Activated CD4-positive, alpha-beta T cell treated with anti-CD3 and anti-CD28 coated beads for 4 hours (primary cell): ENCODE results near the gene C1orf87.

Source experiments
- DNase-seq, 2 donors: peaks; one replicate each; pipeline ENCODE4 v3.0.0-alpha.2; 2020

C1orf87 gene

DNA sequence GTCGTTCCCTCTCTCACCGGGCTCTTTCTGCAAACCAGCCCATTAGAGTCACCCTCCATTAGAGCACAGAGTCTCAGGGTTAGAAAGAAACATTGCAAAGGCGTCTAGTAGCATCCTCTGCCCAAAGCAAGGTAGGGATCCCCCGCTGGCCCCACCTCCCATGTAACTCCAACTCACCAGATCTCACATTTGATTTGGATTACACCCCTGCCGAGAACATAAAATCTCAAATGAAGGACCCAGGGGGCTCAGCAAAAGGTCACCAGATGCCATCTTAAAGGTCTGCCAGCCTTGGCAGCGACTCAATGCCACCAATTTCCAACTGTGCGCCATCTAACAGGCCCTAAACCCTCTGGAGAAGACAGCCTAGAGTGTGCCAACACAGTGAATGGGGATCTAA is 14.1 kb downstream of the C1orf87 start:
- no peak for DNase-seq

DNA sequence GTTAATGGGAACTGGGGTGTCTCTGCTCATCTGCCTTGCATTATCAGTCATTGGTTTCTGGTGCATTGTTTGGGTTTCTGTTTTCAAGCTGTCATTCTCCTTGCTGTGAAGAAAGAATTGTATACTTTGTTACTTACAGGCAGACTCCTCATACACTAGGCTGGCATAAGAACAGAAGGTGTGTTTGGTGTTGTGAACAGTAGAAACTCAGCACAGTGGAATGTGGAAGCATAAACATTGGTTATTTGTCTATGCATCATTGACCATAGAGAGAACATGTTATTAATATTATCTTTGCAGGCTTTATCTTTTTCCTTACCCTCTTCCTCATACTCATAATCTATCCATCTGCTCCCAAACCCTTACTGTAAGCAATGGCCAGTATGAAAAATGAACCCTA is 18.2 kb downstream of the C1orf87 start:
- DNase-seq: no peak

DNA sequence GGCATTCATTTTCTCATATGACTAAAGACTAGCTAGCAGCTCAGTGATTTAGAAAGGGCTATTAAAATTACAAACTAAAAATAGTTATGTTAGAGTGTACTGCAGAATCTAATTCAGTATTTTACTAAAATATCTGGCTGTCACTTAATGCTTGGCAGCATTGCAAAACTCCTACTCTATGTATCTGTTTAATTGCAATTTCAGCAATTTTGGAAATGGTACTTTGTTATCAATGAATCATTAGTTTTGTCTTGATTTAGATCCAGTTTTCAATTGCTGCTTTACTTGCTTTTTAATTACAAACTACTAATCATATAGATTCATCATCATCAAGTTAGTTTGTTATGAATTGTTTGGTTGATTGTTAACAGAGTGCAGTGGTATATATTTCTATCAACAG is 19.2 kb downstream of the C1orf87 start:
- DNase-seq: no peak

DNA sequence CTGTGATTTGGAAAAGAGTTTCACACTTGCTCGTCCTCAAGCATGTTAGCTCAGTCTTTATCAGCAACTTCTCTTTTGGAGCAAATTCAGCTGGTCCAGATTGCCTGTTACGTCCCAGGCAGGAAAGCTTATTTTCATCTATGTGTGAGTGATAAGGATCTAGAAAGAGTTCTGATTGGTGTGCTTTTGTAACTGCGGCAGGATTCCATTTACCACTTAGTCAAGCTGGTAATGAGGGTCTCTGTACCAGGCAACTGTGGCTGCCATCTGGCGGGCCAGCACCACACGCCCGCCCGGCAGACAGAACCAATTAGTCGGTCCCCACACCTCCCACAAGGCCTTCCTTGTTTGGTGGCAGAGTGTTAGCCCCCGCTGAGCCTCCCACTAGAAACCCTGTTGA is 21.0 kb downstream of the C1orf87 start:
- no peak for DNase-seq

DNA sequence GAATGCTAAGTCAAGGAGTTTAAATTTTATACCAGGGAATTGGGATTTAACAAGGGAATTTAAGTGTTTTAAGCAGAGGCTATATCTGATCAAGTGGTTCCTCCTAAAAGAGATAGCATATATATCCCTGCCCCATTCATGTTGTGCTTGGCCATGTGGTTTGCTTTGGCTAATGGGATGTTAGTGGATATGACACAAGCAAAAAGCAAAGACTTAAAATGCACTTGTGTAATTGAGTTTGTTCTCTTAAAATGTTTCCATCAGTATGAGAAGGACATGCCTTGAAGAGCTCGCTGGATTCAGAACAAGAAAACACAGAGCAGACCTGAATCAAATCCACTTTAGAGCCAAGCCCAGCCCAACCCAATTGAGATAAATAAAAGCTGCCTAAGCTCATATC is 22.4 kb downstream of the C1orf87 start:
- no peak for DNase-seq

DNA sequence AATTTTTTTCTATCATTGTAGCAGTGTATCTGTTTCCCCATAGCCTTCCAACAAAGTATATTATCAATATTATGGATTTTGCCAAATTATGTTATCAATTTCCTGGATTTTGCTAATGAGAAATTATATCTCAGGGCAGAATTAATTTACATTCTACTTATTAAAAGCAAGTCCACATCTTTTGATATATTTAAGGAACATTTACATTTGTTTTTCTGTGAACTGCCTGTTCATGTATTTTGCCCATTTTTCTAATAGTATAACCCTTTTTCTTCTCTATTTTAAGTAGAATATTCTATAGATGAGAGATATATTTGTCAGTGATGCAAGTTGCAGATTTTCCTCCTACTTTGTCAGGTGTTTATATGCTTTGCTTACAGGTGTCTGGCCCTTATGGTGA is 24.4 kb downstream of the C1orf87 start:
- no peak for DNase-seq

DNA sequence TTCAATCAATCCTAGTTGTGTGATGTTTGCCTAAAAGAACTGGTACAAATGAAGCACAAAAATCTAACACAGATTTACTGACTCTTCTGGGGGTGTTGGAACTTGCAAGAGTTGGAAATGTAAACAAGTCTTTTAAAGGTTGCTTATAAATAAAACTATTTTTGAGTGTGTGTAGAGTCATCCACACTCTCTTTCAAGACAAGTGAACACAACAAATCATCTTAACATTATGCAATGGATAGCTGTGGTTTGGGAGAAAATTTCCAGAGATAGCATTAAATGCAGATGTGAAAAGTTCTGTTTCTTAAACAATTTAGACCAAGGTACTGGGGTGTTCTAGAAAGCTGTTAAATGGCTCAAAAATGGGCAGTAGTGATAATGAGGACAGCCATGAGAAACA is 28.7 kb downstream of the C1orf87 start:
- DNase-seq: no peak

DNA sequence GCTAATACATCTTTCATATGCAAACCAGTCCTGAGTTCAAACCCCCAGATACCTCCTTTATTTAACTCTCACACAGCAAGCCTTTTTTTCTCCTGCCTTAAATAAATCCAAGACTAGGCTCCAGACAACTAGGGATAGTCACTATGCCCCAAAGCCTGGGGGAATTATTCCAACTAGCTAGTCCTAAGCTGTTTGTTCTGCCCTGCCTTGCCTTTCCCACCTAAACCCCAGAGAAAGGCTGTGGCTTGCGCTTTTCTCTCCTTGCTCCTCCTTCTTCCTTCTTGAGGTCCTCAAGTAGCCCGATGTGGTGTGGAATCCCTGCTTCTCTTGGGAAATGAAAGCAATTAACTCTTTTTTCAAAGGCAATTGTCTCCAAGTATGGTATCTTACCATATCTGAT is 31.8 kb downstream of the C1orf87 start:
- no peak for DNase-seq

DNA sequence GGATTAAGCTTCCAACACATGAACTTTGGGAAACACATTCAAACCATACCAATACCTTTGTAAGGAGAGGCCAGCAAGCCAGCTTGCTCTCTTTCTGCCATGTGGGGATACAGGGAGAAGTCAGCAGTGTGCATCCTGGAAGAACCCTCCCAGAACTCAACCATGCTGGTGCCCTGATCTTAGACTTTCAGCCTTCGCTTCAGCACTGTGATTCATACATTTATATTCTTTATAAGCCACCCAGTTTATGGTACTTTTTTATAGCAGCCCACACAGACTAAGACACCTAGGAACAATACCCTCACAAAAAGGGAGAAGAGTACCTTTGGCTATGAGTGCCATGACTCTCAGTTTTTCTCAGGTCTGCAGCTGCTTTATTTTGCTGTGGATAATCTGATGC is 35.9 kb downstream of the C1orf87 start:
- DNase-seq: no peak

DNA sequence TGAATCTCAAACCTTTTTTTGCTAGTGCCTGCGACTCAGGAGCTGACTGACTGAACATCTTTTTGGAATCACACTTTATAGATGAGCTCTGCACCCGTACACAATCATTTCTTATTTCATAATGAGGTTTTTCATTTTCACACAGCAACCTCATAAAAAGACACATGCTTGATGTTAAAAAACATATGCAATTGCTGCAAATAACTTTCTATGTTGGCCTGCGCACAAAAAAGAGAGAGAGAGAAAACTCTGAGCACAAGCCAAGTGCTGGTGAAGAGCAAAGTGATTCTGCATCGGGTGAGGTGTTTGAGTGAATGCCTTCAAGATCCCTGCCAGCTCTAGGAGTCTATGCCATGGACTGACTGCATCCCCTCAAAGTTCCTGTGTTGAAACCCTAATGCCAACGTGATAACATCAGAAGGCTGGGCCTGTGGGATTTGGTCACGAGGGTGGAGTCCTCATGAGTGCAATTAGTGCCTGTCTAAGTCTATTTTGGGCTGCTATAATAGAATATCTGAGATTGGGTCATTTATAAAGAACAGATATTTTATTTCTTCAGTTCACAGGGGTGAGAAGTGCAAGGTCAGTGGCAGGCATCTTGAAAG is 36.6 kb downstream of the C1orf87 start:
- no peak for DNase-seq

DNA sequence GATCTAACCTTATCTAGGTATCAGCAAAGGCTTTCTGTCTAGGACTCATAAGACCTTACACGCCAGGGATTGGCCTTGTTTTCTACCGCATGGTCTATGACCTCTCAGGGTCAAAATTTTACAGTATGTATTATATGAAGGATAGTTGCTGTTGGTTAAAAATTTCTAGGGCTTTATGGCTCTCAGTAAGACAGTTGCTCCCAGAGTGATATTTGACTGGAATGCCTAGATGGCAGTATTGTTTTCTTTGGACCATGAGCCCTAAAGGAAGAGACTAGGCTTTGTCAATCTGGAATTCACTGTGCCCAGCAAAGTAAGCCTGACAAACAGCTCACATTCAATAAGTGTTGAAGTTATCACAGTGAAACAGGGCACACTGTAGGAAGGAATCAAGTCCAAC is 37.6 kb downstream of the C1orf87 start:
- no peak for DNase-seq

DNA sequence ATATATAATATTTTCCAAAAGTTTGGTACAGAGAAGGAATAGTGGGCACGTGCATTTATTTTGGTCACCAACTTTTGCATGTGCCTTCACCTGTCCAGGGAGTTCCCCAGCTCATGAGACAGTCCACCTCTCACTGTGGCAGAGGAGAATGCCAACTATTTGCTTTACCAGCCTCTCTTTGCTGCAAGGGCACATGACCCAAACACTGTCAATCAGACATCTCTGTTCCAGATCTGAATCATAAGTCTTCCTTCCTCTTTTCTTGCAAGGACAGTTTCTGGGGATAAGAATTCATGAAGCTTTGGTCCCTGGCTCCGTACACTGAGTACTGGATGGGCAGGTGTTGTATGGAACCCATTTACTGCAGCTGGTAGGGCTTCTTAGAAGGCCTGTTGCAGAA is 38.6 kb downstream of the C1orf87 start:
- DNase-seq: no peak

DNA sequence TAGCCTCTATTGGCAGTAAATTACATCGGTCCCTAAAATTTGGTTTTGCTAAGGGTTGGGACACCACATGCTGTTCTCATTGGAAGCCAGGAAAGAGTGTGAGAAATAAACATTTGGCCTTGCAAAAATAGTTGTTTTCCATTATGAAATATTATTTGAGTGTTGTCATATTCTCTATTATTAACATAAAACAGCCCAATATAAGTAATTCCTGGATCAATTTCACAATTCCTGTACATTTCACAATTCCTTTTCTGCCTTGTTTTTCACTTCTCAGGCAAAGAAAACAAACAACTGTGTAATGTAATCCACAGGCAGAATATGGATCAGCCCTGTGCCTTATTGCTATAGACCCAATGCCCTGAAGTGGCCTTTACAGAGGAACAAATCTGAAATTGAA is 40.5 kb downstream of the C1orf87 start:
- DNase-seq: no peak

DNA sequence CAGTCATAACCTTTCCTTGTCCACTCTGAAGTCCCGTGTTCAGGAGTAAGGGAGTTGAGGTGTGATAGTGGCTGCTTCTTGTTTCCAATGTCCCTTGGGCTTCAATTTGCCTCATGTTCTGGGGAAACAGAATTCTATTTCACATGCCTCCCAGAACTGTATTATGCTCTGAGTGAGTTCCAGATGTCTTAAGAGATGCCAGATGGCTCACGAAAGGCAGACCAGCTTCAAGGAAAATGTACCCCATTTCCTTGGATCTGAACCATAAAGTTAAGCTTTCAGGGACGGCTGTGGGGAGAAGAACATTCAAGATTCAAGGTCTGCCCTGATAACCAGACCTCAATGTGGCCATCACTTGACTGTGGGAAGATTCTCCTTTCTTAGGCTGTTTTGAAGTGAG is 42.4 kb downstream of the C1orf87 start:
- no peak for DNase-seq

DNA sequence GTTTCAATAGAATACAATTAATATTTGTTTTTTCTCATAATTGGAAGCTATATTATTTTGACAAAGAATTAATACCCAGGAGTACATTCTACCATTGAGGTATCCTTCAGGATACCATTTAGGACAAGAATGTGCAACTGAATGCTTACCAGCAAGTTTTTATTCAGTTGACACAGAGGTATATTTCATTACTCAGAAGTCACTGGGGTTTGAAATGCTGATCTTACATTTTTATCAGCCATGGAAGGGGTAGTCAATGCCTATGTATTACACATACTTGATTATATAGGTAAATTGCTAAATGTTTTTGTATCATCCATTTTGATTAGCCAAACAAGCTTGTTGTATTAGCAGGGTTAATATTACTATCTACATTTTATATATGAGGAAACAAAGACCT is 48.0 kb downstream of the C1orf87 start:
- DNase-seq: no peak

DNA sequence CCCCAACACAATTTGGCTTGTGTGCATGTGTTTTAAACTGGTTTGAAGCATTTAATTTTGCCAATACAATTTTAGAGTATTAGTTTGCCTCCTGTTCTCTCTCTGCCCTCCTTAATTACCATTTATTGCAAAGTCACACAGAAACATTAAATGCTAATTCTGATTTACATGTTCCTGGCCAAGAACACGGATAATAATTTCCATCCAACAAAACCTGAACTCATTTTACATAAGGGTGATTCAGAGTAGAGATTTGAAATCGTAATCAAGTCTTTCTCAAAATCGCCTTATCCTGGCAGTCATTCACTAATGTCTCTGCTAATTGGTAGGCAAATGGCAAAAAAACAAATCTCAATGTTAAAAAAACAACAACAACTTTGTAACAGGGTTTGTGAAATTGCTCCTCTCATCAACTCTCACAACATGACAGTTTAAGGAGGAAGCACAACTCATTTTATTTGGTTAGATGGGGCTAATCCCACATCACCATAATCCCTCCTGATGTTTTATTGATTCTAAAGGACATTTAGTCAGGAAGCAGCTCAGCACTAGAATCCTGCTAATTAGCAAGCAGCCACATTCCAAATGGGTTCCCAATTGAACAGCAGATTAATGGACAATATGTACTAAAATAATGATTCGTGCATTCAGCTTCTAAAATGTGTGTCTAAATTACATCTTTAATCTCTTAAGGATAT is 55.9 kb downstream of the C1orf87 start:
- DNase-seq: no peak

DNA sequence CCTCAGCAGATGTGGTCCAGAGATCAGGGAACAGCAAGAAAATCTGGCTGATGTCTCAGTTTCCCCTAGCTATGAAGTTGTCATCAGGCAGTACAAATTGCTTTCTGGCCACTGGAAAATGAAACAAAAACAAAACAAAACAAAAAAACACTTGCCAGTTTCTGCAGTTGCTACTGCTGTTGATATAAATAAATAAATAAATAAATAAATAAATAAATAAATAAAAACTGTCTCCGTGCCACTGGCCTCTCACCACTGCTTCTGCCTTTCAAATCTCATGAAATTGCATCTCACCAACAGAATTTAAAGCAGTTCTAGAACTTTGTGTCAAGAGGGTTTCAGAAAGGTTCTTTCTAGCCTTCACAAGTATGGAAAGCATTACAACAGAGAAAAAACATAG is 62.9 kb downstream of the C1orf87 start:
- no peak for DNase-seq

DNA sequence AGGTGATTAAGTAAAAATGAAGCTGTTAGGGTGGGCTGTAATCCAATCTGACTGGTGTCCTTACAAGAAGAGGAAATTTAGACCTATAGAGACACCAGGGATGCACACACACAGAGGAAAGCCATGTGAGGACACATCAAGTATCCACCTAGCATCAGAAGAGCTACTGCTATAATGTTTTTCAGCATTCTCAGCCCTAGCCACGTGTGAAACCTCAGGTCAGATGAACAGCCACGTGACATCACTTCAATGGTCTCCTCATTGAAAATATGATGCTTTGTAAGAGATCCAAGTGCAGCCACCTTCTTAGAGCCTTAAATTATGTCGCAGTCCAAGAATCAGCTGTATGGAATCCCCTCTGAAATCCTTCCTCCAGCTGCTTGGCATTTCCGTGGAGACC is 65.1 kb downstream of the C1orf87 start:
- DNase-seq: no peak

DNA sequence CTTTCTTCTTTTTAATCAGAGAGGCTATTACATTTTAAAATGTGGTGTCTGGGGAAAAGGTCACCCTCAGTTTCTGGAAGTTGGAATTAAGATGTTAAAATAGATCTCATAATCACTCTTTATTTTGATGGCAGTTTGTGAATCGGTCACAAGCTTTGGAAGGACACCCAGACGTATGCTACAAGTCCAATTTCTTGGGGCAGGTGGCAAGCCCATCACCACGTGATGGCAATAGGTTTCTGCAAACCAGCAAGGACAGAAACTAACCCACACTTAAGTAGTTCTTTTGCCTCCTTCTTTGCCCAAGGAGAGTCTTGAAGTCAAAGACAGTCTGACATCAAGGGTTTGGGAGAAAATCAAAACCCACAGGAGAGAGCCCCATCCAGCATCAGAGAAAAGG is 72.9 kb downstream of the C1orf87 start:
- no peak for DNase-seq

DNA sequence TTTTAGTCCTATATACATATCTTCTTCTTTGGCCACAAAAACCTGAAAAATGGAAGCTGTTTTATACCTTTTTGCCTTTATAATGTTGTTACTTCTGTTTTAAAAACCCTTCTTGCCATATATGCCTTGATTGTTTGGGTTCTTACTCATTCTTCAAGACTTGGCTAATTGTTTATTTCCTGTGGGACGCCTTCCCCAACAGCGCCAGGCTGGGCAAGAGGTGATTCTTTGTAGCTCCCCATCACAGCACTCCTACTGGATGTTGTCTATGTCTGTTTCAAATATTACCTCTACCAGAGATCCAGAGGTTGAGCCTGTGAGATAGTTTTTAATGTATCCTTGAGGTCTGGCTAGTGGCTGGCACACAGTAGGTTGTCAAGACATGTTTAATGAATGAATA is 73.8 kb downstream of the C1orf87 start:
- DNase-seq: no peak

DNA sequence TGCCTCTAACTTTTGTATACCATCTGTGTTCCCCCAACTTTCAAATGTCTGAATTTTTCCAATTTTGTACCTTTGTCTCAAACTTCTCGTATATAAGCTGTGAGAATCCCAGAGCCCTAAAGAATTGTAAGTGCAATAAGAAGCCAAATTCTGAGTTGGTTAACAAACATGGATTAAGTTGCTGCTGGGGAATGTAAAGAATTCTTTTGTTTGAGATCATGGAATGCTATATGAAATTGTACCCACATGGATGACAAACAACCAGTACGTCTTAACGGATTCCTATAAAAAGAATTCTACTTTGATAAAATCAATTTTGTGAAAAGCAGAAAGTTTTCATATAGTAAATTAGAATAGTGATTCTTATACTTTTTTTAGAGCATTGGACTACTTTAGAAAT is 74.6 kb downstream of the C1orf87 start:
- no peak for DNase-seq

DNA sequence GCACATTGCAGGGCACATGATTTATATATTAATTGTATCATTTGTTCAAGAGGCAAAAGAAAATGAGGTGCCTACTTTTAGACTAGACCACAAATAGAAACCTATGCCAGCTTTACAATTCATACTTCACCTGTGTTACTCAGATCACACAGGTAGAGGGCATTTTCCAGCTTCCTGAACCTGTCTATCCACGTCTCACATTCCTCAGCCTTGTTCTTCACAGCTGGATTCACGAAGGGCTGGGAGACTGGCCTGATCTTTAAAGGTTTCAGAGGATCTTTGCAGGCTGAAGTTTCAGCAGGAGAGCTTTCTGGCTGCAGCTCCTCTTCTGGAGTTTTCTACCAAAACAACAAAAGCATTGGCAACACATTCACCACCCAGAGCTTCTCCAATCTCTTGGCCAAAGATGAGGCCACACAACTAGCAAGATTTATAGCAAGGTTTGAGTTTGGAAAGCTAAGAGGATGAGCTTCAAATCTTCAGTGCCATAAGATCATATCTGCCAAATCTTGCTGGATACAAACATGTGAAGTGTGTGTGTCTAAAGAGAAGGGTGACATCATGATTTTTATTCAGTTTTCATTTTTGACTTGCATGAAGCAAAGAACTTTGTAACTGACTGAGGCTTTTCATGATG is 76.0 kb downstream of the C1orf87 start:
- DNase-seq: no peak

DNA sequence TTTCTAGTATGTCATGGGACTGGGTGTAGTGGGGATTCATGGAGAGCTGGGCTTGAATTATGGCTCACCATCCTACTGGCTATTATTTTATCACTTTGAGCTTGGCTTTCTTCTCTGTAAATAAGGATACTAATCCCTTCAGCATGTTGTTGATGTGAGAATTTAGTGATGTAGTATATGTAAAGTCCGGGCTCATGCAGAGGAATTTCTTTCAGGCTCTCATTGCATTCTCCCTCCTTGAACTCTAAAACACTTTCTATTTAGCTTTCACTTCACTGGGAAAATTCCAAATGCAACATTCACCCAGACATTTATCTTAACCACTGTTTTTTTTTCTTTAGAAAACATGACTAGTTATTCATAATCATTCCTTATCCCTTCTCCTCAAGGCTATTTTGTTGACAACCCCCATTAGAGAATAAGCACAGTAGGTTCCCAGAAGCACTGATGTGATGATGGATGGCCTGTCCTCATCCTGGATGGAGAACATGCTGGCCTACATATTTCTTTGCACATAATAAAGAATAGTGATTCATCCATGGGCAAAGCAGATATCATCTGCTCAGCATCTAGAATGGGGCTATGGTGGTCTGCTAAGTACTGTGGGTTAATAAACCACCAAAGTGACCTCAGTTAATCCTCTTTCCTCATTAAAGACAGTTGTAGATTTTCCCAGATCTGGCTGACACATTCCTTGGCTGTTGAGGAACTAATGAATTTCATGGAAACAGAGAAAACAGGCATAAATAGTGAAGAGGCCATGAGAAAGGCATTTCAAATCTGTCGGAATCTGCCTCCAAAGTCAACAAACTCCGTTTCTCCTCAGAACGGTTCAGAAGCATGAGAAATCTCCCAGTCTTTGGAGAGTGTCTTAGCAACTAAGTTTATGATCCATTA is 79.0 kb downstream of the C1orf87 start:
- no peak for DNase-seq
